Measurements from ENCODE around the gene FADS2. TPM values are rescaled to one million over a fixed set of nuclear protein-coding genes. Genes with fewer than 3 reads are reported as not detected.
A peak's percentile ranks its signal among the peaks of the same experiment; 100 is the strongest.

The FADS2 gene
- total and polyA plus RNA-seq, 9 of the 15 experiments (the other 6 are each of a cell fraction or from before 2014, with no cell fraction given): 2.9 to 42.8 (median 16.2) TPM

DNA sequence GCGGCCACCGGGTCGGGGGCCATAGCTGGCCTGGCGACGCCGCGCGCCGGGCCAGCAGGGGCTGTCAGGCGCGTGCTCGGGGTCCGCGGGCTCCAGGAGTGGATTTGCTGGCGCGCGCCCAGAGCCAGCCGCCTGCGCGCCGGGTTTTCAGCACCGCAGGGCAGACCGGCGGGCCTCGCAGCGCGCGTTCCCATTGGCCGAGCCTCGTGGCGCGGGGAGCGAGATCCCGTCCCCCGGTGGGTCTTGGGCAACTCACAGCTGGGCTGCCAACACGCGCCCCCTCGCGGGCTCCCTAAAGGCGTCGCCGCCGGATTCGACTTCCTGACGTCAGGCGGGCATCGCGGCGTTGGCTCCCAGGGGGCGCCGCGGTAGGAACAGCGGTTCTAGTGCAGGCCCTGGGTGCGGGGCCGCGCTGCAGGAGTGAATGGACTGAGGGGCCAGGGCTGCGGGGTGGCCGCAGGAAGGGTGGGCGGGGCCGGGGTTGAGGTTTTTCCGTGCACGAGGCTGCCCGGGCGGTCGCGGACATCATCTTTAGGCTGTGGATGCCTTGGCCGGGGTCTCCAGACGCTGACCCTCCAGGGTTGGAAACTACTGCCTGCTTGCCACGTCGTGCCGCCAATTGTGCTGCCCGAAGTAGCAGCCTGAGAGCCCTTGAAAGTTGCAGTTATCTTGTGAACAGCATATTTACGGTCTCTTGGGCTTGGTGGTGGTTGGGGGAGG lies 11.2 kb upstream of the FADS2 start, which contains the start of gene FADS1 (continued):
- TF ChIP-seq FOXP4 (CRISPR knock-in tag; IDR thresholded peaks at IDR 0.05; ENCODE audit: borderline replicate concordance) (peak; percentile 88; the same call in 1 of the 2 replicates), PHTF2 (CRISPR knock-in tag; IDR thresholded peaks at IDR 0.05) (no peak), ZNF696 (CRISPR knock-in tag; conservative IDR thresholded peaks at IDR 0.05) (no peak), POLR3A (IDR thresholded peaks at IDR 0.05; ENCODE audit: borderline replicate concordance, extremely low read depth, insufficient read depth, insufficient read length) (no peak), DACH1 (IDR thresholded peaks at IDR 0.05; ENCODE audit: partially characterized antibody) (peak; percentile 93), ZNF583 (CRISPR knock-in tag; IDR thresholded peaks at IDR 0.05) (peak; percentile 89), CREB3 (tag; conservative IDR thresholded peaks at IDR 0.05; ENCODE audit: low read depth) (no peak), ZNF431 (CRISPR knock-in tag; IDR thresholded peaks at IDR 0.05) (peak; percentile 85), GATA2 (CRISPR knock-in tag; IDR thresholded peaks at IDR 0.05) (no peak), TAF7 (tag; IDR thresholded peaks at IDR 0.05) (no peak), FIP1L1 (IDR thresholded peaks at IDR 0.05; ENCODE audit: low read depth, low read length, poor library complexity, severe bottlenecking) (peak; percentile 93), GATAD2B (IDR thresholded peaks at IDR 0.05; ENCODE audit: borderline replicate concordance) (peak; percentile 75), CREB1 (IDR thresholded peaks at IDR 0.05) (peak; percentile 78), CREB1 (CRISPR knock-in tag; IDR thresholded peaks at IDR 0.05) (peak; percentile 92), MCM2 (IDR thresholded peaks at IDR 0.05; ENCODE audit: low read depth) (no peak), ZNF134 (CRISPR knock-in tag; conservative IDR thresholded peaks at IDR 0.05) (0 out of 2 replicates have a peak, but pooled peaks have one; percentile 13)
- TF ChIP-seq, protein P1, sequence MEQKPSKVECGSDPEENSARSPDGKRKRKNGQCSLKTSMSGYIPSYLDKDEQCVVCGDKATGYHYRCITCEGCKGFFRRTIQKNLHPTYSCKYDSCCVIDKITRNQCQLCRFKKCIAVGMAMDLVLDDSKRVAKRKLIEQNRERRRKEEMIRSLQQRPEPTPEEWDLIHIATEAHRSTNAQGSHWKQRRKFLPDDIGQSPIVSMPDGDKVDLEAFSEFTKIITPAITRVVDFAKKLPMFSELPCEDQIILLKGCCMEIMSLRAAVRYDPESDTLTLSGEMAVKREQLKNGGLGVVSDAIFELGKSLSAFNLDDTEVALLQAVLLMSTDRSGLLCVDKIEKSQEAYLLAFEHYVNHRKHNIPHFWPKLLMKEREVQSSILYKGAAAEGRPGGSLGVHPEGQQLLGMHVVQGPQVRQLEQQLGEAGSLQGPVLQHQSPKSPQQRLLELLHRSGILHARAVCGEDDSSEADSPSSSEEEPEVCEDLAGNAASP (IDR thresholded peaks at IDR 0.05): no peak
- TF ChIP-seq, protein P2, sequence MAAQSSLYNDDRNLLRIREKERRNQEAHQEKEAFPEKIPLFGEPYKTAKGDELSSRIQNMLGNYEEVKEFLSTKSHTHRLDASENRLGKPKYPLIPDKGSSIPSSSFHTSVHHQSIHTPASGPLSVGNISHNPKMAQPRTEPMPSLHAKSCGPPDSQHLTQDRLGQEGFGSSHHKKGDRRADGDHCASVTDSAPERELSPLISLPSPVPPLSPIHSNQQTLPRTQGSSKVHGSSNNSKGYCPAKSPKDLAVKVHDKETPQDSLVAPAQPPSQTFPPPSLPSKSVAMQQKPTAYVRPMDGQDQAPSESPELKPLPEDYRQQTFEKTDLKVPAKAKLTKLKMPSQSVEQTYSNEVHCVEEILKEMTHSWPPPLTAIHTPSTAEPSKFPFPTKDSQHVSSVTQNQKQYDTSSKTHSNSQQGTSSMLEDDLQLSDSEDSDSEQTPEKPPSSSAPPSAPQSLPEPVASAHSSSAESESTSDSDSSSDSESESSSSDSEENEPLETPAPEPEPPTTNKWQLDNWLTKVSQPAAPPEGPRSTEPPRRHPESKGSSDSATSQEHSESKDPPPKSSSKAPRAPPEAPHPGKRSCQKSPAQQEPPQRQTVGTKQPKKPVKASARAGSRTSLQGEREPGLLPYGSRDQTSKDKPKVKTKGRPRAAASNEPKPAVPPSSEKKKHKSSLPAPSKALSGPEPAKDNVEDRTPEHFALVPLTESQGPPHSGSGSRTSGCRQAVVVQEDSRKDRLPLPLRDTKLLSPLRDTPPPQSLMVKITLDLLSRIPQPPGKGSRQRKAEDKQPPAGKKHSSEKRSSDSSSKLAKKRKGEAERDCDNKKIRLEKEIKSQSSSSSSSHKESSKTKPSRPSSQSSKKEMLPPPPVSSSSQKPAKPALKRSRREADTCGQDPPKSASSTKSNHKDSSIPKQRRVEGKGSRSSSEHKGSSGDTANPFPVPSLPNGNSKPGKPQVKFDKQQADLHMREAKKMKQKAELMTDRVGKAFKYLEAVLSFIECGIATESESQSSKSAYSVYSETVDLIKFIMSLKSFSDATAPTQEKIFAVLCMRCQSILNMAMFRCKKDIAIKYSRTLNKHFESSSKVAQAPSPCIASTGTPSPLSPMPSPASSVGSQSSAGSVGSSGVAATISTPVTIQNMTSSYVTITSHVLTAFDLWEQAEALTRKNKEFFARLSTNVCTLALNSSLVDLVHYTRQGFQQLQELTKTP (IDR thresholded peaks at IDR 0.05; ENCODE audit: low read depth in 1 of 2, partially characterized antibody in 2 of 2): no peak
